Spinal cord (tissue), 10 donors: ENCODE measurements around the gene SORBS1. TPM values are rescaled to one million over a fixed set of nuclear protein-coding genes. Genes with fewer than 3 reads are reported as not detected.
"Not testable (repeated sequence)": the region's sequence is repeated elsewhere in the genome, so short reads cannot be mapped to it uniquely, and the experiment has no call there.

ENCODE experiments used
- DNase-seq, 6 donors: peaks; one replicate each; pipeline versions ENCODE4 v3.0.0 to v3.0.0-alpha.2; 2013 to 2015; ENCODE audit warnings: low spot score in 6 of 6, low read depth in 4 of 6
- H3K27ac ChIP-seq: one replicate; pipeline ENCODE4 v1.5.1; 2013; ENCODE audit warnings: low read depth, low read length, control low read depth
- H3K27me3 ChIP-seq: one replicate; pipeline ENCODE4 v1.6.1; 2013; ENCODE audit warnings: low read length; ENCODE audit not compliant: control insufficient read depth, insufficient read depth
- H3K36me3 ChIP-seq: one replicate; pipeline ENCODE4 v1.6.1; 2013; ENCODE audit warnings: low read length; ENCODE audit not compliant: control insufficient read depth, insufficient read depth
- H3K4me1 ChIP-seq: one replicate; pipeline ENCODE4 v1.6.1; 2013; ENCODE audit warnings: low read length; ENCODE audit not compliant: control insufficient read depth, insufficient read depth
- H3K4me3 ChIP-seq: one replicate; pipeline ENCODE4 v1.5.1; 2013; ENCODE audit warnings: low read depth, low read length, control low read depth
- H3K9me3 ChIP-seq: one replicate; pipeline ENCODE4 v1.6.1; 2013; ENCODE audit warnings: low read length; ENCODE audit not compliant: control insufficient read depth, insufficient read depth
- WGBS: methylation state at CpG from one replicate; pipeline ENCODE4 v1.1.5; 2013; ENCODE audit warnings: missing lambda C conversion rate; ENCODE audit not compliant: insufficient coverage; 5-methylcytosine and 5-hydroxymethylcytosine counted together
- polyA plus RNA-seq, 2 donors: library from polyadenylated mRNA; unstranded; fragments of 120-200 nt; gene quantifications; one replicate each; pipeline ENCODE4 v1.2.1, GENCODE V29; 2013; ENCODE audit not compliant: insufficient read length in 2 of 2
- total RNA-seq, 2 donors: library from RNA; depleted of rRNA in 1 of 2; stranded (reverse); fragments of 120-200 nt in 1 of 2; fragments of >200 nt in 1 of 2; gene quantifications; one replicate each; pipeline versions ENCODE4 v1.2.3 to v1.2.4, GENCODE V29; 2013 to 2014
- donor health status: healthy.

Gene SORBS1
- total and polyA plus RNA-seq, 4 donors = 95.1 to 129 (median 100.0) TPM

DNA sequence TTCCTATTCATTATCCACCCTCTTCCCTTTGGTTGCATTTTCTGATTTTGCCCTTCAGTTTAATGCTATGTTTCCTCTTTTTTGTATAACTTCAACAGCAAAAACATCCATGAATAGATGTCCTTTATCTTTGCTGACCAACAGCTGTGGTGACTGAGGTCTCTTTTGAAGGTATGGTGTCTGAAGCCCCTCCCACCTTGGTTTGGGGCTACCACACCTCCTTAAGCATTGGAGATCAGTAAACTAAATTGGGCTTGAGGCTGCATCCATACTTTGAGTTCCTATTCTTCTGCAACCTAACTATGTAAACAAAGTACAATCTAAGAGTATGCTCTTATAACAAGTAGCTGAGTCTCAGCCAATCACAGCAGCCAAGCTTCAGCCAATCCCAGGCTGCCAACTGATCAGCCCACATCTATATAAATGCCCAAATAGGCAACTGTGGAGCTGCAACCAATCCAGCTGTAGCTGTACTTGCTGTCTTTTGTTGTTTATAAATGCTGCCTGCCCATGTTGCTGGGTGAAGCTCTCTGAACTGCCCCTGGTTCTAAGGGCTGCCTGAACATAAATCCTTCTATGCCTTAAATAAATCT is 201.0 kb downstream of the SORBS1 start:
- Histone ChIP-seq H3K9me3 (no peaks in the 10 kb centered on the region), H3K4me3 (no peak overlapping the region), H3K4me1 (peaks cover 7% of the 10 kb centered on the region), H3K27me3 (no peaks in the 10 kb centered on the region), H3K27ac (no peak overlapping the region), H3K36me3 (peaks cover 30% of the 10 kb centered on the region)
- DNase-seq = peak in 1 of 6 donors; percentile 34

DNA sequence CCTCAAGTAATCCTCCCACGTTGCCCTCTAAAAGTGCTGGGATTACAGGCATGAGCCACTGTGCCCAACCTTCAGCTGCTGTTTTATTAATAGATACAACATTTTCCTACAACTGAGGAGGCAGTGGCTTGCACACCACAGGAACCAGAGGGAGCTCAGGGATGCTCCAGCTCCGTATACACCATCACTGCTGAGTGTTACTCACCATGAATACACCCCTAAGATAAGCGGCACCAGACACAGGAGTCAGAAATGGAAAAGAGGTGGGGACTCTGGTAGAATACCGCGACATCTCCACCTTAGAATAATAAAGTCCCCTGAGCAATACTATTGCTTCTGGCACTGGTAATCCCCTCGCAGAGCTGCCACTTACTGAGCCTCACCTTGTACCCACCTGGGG is 201.7 kb downstream of the SORBS1 start:
- Histone ChIP-seq H3K4me3 (no peak overlapping the region), H3K27ac (no peak overlapping the region), H3K9me3 (no peaks in the 10 kb centered on the region), H3K4me1 (peaks cover 7% of the 10 kb centered on the region), H3K36me3 (peaks cover 32% of the 10 kb centered on the region), H3K27me3 (no peaks in the 10 kb centered on the region)
- no peak for DNase-seq
- 75% methylated on average over 1 of the region's 6 CpGs for WGBS

DNA sequence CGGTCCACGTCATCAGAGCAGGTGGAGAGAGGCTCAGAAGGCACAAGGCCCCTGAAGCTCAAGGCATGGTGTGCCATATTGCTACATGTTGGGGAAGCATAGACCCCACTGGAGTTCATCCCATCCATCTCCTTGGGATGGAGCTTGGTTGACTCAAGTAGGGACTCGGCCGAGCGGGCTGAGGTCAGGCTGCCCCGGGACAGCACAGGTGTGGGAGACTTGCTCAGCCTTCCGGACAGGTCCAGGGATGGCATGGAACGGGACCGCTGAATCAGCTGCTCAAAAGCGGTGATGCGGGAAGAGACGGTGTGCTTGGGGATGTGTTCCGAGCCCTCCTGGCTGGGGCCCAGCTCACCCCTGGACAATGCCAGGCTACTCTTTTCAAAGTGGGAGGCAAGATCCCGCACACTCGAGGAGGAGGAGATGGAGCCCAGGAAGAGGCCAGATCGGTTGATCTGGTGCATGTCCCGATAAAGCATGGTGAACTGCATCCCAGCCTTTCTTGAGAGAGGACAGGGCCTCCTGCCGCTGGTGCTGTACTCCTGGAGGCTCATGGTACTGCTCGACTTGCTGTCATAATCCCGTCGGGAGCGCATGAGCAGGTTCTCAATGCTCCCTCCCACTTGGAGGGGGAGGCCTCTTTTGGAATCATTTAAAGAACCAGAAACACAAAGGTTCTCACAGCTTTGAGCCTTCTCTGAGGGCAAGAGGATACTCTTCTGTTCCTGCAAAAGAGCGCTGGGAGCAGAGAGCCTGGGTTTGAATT is 204.8 kb downstream of the SORBS1 start:
- Histone ChIP-seq H3K4me3 (no peak overlapping the region), H3K9me3 (no peaks in the 10 kb centered on the region), H3K36me3 (peaks cover 47% of the 10 kb centered on the region), H3K27ac (no peak overlapping the region), H3K4me1 (peaks cover 7% of the 10 kb centered on the region), H3K27me3 (no peaks in the 10 kb centered on the region)
- no peak for DNase-seq
- 95% methylated on average over 20 of the region's 23 CpGs for WGBS

DNA sequence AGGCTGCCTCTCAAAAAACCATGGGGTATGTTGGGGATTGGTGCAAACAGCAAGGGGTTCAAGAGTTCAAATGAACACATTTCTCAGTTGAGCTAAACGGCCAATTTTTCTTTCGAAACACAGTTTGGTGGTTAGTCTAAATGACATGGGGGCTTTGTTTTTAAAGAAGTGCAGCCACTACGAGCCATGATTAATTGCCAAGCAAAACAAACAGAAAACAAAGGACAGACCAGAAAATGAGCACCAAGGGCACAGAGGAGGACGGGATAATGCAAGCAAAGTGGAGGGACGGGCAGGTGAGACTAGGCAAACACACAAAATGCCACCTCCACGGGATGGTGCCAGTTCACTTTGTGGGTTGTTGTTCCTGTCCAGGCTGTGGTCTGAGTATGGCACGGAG is 205.9 kb downstream of the SORBS1 start:
- DNase-seq = no peak
- no peak overlapping the region for H3K4me3 ChIP-seq
- H3K27ac ChIP-seq = no peak overlapping the region
- H3K36me3 ChIP-seq = peaks cover 53% of the 10 kb centered on the region
- H3K9me3 ChIP-seq = no peaks in the 10 kb centered on the region
- 41% methylated on average over 6 of the region's 7 CpGs for WGBS
- no peaks in the 10 kb centered on the region for H3K27me3 ChIP-seq
- H3K4me1 ChIP-seq = peaks cover 1% of the 10 kb centered on the region

DNA sequence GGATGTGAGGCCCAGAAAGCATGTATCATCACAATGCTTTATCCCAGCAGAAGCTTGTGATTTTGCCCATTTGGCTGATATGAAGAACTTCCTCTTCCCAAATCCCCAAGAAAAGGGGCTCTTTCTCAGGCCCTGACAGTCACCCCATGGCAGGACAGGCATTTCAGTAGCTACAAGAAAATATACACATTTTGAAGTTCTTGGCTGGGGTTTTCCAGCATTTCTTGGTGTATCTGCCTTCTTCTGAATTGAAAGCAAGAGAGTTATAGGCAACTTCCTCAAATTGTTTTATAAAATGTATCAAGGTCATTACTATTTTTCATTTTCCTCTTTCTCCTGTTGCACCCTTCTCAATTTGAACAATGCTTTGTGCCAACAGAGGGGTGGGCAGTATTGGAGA is 207.1 kb downstream of the SORBS1 start:
- H3K4me1 ChIP-seq = no peaks in the 10 kb centered on the region
- no peak for DNase-seq
- no peak overlapping the region for H3K4me3 ChIP-seq
- no peaks in the 10 kb centered on the region for H3K27me3 ChIP-seq
- H3K36me3 ChIP-seq = peaks cover 54% of the 10 kb centered on the region
- H3K9me3 ChIP-seq = no peaks in the 10 kb centered on the region
- no peak overlapping the region for H3K27ac ChIP-seq

DNA sequence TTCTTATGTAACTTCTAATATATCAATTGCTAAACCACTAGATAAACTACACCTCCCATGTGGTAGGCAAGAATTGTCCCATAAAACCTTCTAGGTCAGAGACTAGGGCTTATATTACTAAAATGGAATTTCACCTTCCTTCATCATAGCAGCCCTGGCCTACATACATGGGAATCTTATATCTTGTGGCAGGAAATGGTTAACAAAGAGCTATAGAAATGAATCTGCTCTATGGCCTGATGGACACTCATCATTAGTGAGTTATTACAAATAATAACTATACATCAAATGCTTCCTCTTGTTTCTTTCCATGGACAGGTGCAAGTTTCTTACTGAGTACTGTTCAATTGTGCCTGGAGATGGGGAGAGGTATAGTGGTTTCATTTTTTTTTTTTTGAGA is 208.0 kb downstream of the SORBS1 start:
- Histone ChIP-seq H3K4me3 (no peak overlapping the region), H3K36me3 (peaks cover 57% of the 10 kb centered on the region), H3K4me1 (no peaks in the 10 kb centered on the region), H3K27ac (no peak overlapping the region), H3K9me3 (no peaks in the 10 kb centered on the region), H3K27me3 (no peaks in the 10 kb centered on the region)
- DNase-seq = no peak

DNA sequence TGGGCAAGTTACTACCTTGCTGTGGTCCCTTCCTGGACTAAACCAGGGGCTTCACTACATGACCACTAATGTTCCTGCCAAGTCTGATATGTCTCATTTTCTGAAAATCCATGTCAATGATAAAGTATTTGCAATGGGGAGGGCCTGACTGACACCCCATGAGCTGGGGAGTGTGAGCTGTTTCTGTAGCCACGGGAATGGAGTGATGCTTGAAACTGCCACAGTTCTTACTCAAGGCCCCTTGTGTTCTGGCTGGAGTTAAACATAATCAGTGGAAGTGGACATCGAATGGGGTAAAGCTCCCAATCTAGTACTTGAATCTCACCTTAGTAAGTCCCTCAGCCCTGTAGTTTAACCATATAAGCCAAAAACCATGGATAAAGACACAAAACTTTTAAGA is 208.5 kb downstream of the SORBS1 start:
- 80% methylated on average over 1 of the region's 2 CpGs for WGBS
- H3K4me3 ChIP-seq = no peak overlapping the region
- no peak for DNase-seq
- no peaks in the 10 kb centered on the region for H3K9me3 ChIP-seq
- no peaks in the 10 kb centered on the region for H3K4me1 ChIP-seq
- H3K27me3 ChIP-seq = no peaks in the 10 kb centered on the region
- H3K27ac ChIP-seq = no peak overlapping the region
- H3K36me3 ChIP-seq = peaks cover 55% of the 10 kb centered on the region

DNA sequence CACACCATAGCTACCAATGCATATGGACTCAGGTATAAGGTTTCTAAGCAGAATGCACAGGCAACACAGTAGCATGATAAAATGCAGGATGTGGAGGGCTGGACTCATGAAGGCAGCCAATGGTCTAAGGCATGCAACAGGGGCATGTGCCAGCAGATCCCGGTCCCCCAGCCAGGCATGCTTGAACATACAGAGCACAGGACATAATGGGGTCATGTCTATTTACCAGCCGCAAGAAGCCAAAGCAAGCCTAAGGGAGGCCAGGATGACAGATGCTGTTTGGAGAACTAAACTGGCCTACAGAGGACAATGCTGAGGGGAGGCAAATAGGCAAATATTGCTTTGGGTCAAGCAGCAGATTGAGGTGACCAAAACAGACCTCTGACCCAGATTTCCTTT is 210.3 kb downstream of the SORBS1 start:
- DNase-seq = peak in 1 of 6 donors; percentile 61
- 82% methylated on average over 2 of the region's 2 CpGs for WGBS
- Histone ChIP-seq H3K27me3 (no peaks in the 10 kb centered on the region), H3K9me3 (no peaks in the 10 kb centered on the region), H3K4me1 (no peaks in the 10 kb centered on the region), H3K27ac (no peak overlapping the region), H3K36me3 (peaks cover 41% of the 10 kb centered on the region), H3K4me3 (no peak overlapping the region)

DNA sequence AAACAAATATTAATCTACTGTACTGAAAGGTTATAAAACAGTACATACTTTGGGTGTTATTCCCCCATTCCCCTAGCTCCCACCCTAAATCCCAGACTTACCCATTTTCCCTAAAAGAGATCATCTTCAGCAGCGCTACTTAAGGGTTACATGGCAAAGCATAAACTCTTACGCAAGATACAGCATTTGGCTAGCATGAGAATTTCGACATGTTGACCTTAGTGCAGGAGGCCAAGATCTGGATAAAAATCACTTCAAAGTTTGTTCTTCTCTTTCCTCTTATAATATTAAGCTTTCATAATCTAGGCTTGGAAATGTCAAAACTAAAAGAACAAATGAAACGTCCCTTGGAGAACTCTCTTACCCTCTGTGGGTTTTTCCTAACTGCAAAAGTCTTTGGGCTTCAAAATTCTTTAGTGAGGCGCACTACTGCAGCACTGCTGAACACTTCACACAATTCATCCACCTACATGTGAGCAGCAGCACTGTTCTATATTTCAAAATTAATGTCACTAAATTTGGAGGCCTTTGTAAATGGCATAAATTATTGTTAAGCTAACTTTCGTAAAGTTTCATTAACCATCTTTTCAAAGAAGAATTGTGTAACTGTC is 210.8 kb downstream of the SORBS1 start:
- no peak for DNase-seq
- Histone ChIP-seq H3K27ac (no peak overlapping the region), H3K4me1 (no peaks in the 10 kb centered on the region), H3K4me3 (no peak overlapping the region), H3K9me3 (no peaks in the 10 kb centered on the region), H3K27me3 (no peaks in the 10 kb centered on the region), H3K36me3 (peaks cover 36% of the 10 kb centered on the region)
- 100% methylated on average over 4 of the region's 6 CpGs for WGBS

DNA sequence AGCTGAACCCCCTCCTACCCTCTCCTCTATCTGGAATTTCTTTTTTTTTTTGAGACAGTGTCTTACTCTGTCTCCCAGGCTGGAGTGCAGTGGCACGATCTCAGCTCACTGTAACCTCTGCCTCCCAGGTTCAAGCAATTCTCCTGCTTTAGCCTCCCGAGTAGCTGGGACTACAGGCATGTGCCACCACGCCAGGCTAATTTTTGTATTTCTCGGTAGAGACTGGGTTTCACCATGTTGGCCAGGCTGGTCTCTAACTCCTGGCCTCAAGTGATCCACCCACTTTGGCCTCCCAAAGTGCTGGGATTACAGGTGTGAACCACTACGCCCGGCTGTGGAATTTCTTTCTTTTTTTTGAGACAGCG is 213.8 kb downstream of the SORBS1 start:
- H3K27ac ChIP-seq, H3K4me1 ChIP-seq, H3K4me3 ChIP-seq, DNase-seq, H3K27me3 ChIP-seq, H3K9me3 ChIP-seq: not testable (repeated sequence)
- peaks cover 24% of the 10 kb centered on the region for H3K36me3 ChIP-seq
- 85% methylated on average over 7 of the region's 7 CpGs for WGBS
